Measurements from ENCODE around the gene FILIP1L. TPM values are rescaled to one million over a fixed set of nuclear protein-coding genes. Genes with fewer than 3 reads are reported as not detected.

FILIP1L gene
- total RNA-seq, 4 donors from 2014 or later = 87.1 to 115 (median 99.6) TPM

GRCh38 chr3:100106531-100107141, 7.7 kb downstream of the FILIP1L start:
- Histone ChIP-seq H3K27me3 (no peaks in the 10 kb centered on the region), H3K4me1 (peaks cover 85 to 90% of the 10 kb centered on the region in 2 donors), H3K9me3 (no peaks in the 10 kb centered on the region), H3K4me3 (no peak overlapping the region), H3K27ac (peak overlapping the region; percentile 84 to 92 (median 86)), H3K36me3 (no peaks in the 10 kb centered on the region)
- intact Hi-C loops (cut with DNase I; ENCODE audit: low total_unique reads) (no loop called here), in situ Hi-C loops (cut with MboI; ENCODE audit: low sequenced_read_pairs in 4 of 4) (no loop called here)
- TF ChIP-seq CTCF (IDR thresholded peaks at IDR 0.05 in 4 of 5, conservative IDR thresholded peaks at IDR 0.05 in 1 of 5) (no peak), POLR2A (IDR thresholded peaks at IDR 0.05) (no peak)
- no peak for DNase-seq
- ATAC-seq = no peak

GRCh38 chr3:100106094-100106493, 8.2 kb downstream of the FILIP1L start:
- peak overlapping the region; percentile 84 to 92 (median 86) for H3K27ac ChIP-seq
- H3K36me3 ChIP-seq = no peaks in the 10 kb centered on the region
- no peak for ATAC-seq
- TF ChIP-seq POLR2A (IDR thresholded peaks at IDR 0.05) = no peak
- TF ChIP-seq CTCF (IDR thresholded peaks at IDR 0.05 in 4 of 5, conservative IDR thresholded peaks at IDR 0.05 in 1 of 5) = no peak
- intact Hi-C loops (cut with DNase I; ENCODE audit: low total_unique reads) = no loop called here
- peaks cover 81 to 87% of the 10 kb centered on the region in 2 donors for H3K4me1 ChIP-seq
- H3K27me3 ChIP-seq = no peaks in the 10 kb centered on the region
- in situ Hi-C loops (cut with MboI; ENCODE audit: low sequenced_read_pairs in 4 of 4) = no loop called here
- no peak for DNase-seq
- no peaks in the 10 kb centered on the region for H3K9me3 ChIP-seq
- no peak overlapping the region for H3K4me3 ChIP-seq

- in situ Hi-C loops (cut with MboI; ENCODE audit: low sequenced_read_pairs in 4 of 4) = no loop called here
- intact Hi-C loops (cut with DNase I; ENCODE audit: low total_unique reads) = no loop called here
- no peak overlapping the region for H3K4me3 ChIP-seq
Measured at GRCh38 chr3:100105501-100105900, 8.8 kb downstream of the FILIP1L start.

GRCh38 chr3:100104817-100105413, 9.4 kb downstream of the FILIP1L start:
- peaks cover 79 to 81% of the 10 kb centered on the region in 2 donors for H3K4me1 ChIP-seq
- intact Hi-C loops (cut with DNase I; ENCODE audit: low total_unique reads) (no loop called here), in situ Hi-C loops (cut with MboI; ENCODE audit: low sequenced_read_pairs in 4 of 4) (no loop called here)
- H3K4me3 ChIP-seq = no peak overlapping the region
- no peaks in the 10 kb centered on the region for H3K27me3 ChIP-seq
- ATAC-seq (no peak), DNase-seq (no peak)
- H3K36me3 ChIP-seq = no peaks in the 10 kb centered on the region
- H3K9me3 ChIP-seq = no peaks in the 10 kb centered on the region
- TF ChIP-seq CTCF (IDR thresholded peaks at IDR 0.05 in 4 of 5, conservative IDR thresholded peaks at IDR 0.05 in 1 of 5) (no peak), POLR2A (IDR thresholded peaks at IDR 0.05) (no peak)
- H3K27ac ChIP-seq = peak overlapping the region; percentile 84 to 92 (median 86)

More at GRCh38 chr3:100105501-100105900, 8.8 kb downstream of the FILIP1L start:
- DNase-seq (no peak), ATAC-seq (peak in 1 of 2 donors; percentile 54)
- no peak for TF ChIP-seq CTCF (IDR thresholded peaks at IDR 0.05 in 4 of 5, conservative IDR thresholded peaks at IDR 0.05 in 1 of 5)
- peak overlapping the region; percentile 84 to 92 (median 86) for H3K27ac ChIP-seq
- no peaks in the 10 kb centered on the region for H3K36me3 ChIP-seq
- no peaks in the 10 kb centered on the region for H3K27me3 ChIP-seq
- no peaks in the 10 kb centered on the region for H3K9me3 ChIP-seq
- H3K4me1 ChIP-seq = peaks cover 80 to 84% of the 10 kb centered on the region in 2 donors
